UCSD-AML1 (cell line): ENCODE measurements around the gene FSTL5.
A peak's percentile ranks its signal among the peaks of the same experiment; 100 is the strongest.

Experiments used
- DNase-seq: peaks from one replicate; lab custom pipeline; 2025; ENCODE audit not compliant: unreplicated experiment; lab: John Stamatoyannopoulos, UW

Gene FSTL5

GRCh38 chr4:161505141-161505540 is 658.7 kb downstream of the FSTL5 start:
- DNase-seq = no peak

- no peak for DNase-seq
These were observed 665.6 kb downstream of the FSTL5 start for GRCh38 chr4:161498155-161498554.

- no peak for DNase-seq
These were observed 677.3 kb downstream of the FSTL5 start for GRCh38 chr4:161486461-161486860.

DNA sequence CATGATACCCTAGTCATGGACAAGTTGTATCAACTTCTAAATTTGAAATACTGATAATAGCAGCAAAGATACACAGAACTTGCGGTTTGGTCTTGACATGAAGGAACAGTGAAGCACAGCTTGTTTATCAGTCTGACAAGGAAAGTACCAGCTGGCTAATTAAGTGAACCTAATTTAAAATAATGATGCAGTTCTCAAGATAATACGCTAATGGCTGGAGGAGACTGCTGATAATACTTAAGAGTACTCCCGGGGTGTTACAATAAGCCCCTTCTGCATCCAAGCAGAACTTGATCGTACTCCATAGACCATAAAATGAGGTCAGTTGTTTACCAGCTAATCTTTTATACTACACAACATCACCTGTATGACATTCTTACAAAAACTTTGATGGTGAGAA is 697.5 kb downstream of the FSTL5 start:
- no peak for DNase-seq

GRCh38 chr4:161463436-161463835 is 700.4 kb downstream of the FSTL5 start:
- DNase-seq = no peak

DNA sequence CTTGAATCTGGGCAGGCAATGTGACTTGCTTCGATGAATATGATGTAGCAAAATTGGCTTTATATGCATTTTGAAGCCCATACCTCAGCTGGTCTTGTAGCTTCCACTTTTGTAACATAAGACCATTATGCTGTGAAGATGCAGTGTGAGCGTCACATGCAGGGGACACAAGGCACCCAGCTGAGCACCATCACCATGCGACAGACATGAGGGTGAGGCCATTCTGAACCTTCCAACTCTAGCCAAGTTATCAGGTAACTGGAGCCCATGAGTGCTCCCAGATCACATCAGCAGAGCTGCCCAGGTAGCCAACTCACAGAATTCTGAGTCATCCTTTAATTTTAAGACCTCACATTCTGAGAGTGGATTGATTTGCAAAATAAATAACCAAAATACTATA is 705.9 kb downstream of the FSTL5 start:
- peak; percentile 4 for DNase-seq

DNA sequence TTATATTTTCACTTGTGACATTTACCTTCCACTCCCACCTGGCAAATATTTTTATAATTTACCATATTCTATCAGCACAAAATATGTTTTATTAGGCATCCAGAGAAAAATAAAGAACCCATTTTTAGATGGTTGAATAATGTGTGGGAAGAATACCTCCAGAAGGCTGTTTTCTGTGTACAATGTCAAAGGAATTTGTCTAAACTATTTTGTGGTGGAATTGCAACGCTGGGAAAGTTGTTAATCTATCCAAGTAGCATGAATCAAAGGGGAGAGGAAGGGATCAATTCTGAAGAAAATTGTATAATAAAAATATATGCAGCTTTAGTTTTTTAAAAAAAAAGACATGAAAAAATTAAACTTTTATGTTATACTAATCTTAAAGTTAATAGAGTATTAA is 706.5 kb downstream of the FSTL5 start:
- DNase-seq = no peak

GRCh38 chr4:161454860-161455259 is 708.9 kb downstream of the FSTL5 start:
- no peak for DNase-seq

- DNase-seq = no peak
These were observed 715.1 kb downstream of the FSTL5 start for GRCh38 chr4:161448550-161449180.

DNA sequence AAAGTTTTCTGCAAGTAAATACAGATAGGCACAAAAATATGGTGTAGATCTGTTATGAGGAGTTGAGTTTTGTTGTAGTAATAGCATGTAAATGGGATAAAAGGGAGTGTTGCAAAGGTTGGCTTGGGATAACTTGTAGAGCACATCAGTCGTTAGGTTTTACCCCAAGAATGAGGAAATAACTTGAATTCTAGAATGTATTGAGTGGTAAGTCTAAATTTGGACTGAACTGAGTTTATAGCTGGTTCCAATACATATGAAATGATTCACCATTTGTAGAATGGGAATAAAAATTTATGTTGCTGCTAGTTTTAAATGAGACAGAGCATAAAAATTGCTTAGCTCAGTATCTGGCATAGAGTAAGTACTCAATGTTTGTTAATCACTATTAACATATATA is 719.2 kb downstream of the FSTL5 start:
- DNase-seq = no peak

- DNase-seq = no peak
These were observed 720.9 kb downstream of the FSTL5 start for GRCh38 chr4:161442921-161443320.

DNA sequence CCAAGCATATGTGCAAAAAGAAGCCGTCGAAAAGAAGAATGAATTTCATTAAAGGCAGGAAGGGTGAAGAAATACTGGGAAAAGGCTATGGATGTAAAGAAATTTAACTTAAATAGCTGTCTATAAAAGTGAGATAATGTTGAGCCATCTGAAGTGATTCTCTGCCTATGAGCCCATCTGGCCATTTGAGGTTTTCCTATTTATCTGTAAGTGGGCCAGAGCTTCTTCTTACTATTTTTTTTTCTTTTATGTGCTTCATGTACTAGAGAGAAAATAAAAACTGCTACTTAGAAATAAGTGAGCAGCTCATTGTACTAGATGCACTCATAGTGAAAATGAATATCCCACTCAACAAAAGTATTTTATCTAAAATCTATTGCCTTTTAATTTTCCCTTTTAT is 725.7 kb downstream of the FSTL5 start:
- no peak for DNase-seq

- no peak for DNase-seq
These were observed 735.4 kb downstream of the FSTL5 start for GRCh38 chr4:161428180-161428965.

- peak; percentile 7 for DNase-seq
These were observed 744.0 kb downstream of the FSTL5 start for GRCh38 chr4:161419822-161420221.

GRCh38 chr4:161411901-161412300 is 751.9 kb downstream of the FSTL5 start:
- no peak for DNase-seq

DNA sequence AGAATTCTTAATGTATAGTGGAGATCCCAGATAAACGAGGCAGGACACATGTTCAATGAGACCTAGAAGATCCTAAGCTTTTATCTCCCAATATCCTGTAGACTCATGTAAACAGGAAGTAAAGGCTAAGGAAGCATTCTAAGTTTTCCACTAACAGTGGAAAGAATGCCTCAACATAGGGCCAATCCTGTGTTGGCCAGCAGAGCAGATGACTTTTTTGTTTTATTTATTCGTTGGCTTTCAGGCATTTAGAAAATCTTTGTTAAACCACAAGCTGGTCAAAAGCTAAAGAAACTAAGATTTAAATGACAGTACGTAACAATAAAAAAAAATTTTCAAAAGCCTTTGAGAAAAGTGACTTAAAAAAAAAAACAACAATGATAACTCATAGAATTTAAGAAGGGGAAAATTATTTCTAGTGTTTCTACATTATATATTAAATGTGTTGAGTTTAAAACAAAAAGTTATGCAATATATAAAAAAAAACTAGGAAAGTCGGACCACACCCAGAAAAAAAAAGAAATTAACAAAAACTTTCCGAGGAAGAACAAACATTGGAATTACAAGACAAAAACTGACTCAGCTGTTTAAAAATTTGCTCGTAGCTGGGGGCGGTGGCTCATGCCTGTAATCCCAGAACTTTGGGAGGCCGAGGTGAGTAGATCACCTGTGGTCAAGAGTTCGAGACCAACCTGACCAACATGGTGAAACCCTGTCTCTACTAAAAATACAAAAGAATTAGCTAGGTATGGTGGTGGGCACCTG is 759.3 kb downstream of the FSTL5 start:
- DNase-seq = no peak

GRCh38 chr4:161403781-161404180 is 760.0 kb downstream of the FSTL5 start:
- DNase-seq = no peak

GRCh38 chr4:161393602-161394001 is 770.2 kb downstream of the FSTL5 start:
- no peak for DNase-seq

GRCh38 chr4:161382655-161383054 is 781.1 kb downstream of the FSTL5 start:
- DNase-seq = no peak

- DNase-seq = no peak
These were observed 787.5 kb downstream of the FSTL5 start for GRCh38 chr4:161376275-161376674.

DNA sequence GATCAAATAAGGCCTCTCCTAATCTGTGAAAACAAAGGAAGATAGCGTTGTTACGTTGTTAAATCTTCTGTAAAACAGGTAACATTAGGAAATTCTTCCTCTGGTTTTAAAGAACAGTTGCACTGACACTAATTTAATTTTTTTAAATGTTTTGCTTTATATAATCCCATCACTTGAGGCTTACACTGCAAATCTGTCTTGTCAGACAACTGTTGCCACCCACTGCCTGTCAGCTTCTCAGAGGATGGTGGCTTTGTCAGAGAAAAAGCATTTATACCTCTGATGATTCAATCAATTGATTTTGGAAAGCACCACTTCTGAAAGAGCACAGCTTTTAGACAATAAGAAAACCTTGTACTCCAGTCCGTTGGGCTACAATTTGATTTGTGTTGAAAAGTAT is 799.1 kb downstream of the FSTL5 start:
- no peak for DNase-seq

GRCh38 chr4:161360982-161361381 is 802.8 kb downstream of the FSTL5 start:
- no peak for DNase-seq
